ENCODE measurements around the gene PXT1. TPM values are rescaled to one million over a fixed set of nuclear protein-coding genes. Genes with fewer than 3 reads are reported as not detected.

The PXT1 gene
- not detected in 2 replicates for total RNA-seq

DNA sequence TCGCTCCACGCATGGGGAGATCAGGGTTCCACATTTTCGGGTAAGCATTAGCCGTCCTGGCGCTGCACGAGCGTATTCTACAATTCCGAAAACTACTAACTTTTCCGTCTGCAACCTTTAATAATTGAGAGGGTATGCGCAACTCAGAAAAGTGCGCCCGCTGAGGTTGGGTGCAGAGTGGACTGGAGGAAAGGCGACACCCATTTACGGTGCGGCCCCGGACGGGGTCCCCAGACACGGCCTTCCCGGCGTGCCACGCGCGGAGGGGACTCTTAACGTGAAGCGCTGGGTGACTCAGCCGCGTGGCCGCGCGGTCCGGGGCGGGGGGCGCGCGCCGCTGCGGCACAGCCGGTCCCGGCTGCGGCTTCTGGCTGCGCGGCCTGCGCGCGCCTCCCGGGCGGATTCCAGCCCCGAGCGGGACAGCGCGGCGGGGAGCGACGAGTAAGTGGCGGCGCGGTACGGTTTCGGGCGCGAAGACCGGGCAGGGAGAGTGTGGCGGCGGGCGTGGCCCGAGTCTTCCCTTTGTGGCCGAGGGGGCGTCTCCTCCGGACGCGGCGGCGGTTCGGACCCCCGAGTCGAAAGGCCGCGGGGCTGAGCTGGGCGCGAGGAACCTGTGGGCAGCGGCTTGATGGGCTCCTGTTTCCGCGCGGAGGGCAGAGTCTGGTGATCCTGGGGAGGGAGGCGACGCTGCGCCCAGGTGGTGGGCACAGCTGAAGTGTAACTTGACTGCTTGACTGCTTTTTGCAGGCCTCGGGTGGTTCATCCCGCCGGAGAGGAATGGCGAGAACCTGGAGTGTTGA lies at the start of gene PXT1, which contains the start of gene KCTD20:
Gene PXT1 (minus strand): TSS at position 184 of the 800 bp plus-strand sequence. CDS start 16,772 bp downstream, outside the sequence.
Gene KCTD20 (plus strand): TSS at position 330 of the 800 bp plus-strand sequence. CDS start 27,098 bp downstream, outside the sequence.

DNA sequence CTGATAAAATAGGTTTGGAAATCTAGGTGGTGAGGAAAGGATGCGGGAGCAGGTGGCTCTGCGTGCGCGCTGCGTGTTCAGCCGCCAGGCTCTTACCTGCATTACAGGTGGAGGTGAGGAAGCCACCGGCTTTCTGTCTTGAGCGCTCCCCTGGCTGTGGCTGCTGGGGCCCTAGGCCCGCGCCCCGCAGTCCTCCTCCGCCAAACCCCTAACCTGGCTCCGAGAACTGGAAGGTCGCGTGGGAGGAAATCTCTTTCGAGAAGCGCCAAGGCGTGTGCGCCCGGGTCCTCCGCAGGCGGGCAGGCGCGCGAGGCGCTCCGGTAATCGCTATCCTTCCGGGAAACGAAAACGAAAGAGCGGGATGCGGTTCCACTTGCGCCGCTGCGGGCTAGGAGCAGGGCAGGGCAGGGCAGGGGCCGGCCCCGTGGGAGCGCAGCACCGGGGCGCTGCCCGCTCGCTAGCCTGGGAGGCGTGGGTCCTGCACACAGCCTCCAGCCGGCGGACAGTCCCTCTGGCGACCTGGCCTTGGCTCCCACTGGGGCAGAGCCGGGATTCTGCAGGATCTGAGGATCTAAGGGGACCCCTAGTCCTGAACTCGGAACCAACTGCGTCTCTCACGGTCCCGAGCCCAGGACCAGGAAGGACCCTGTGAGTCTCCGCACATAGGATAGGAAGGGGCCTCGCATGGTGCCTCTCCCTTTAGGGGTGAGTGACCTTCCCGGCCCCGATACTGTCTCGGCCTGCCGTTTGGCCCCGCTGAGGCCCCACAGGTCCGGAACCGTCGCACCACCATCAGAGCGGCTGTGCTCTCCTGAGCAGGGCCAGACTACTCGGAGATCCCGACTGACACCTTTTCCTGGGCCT lies 55.0 kb downstream of the PXT1 start, which contains the start of gene ETV7:
Gene ETV7 (minus strand): TSS at position 230 of the 864 bp plus-strand sequence. CDS start 128 bp downstream, at position 102.

Other genes with a start within 250 kb of the PXT1 start
- gene BRPF3, start 246.1 kb downstream of the PXT1 start, total RNA-seq: 3.8 and 4.1 TPM in 2 replicates
- gene PNPLA1, start 172.8 kb downstream of the PXT1 start, total RNA-seq: not detected in 2 replicates
- gene BNIP5, start 106.0 kb downstream of the PXT1 start, total RNA-seq: 0.24 TPM in 1 of 2 replicates, not detected in the other
- gene ETV7, start 55.2 kb downstream of the PXT1 start, total RNA-seq: 0.24 TPM in 1 of 2 replicates, not detected in the other
- gene KCTD20, start 146 bp upstream of the PXT1 start, total RNA-seq: 30.9 and 34.5 TPM in 2 replicates
- gene STK38, start 104.6 kb upstream of the PXT1 start, total RNA-seq: 15.4 and 19.2 TPM in 2 replicates
- gene SRSF3, start 151.5 kb upstream of the PXT1 start, total RNA-seq: 136 and 301 TPM in 2 replicates
- gene CDKN1A, start 235.9 kb upstream of the PXT1 start, total RNA-seq: 384 and 499 TPM in 2 replicates

All from tracheal epithelial cell (primary cell).